HG03039 (cell line): Measurements from ENCODE around the gene CD52.

Experiments
- ATAC-seq: cut with Tn5 transposase; IDR thresholded peaks from one replicate; pipeline ENCODE4 v1.9.1; 2021; ENCODE audit warnings: mild to moderate bottlenecking, moderate library complexity; ENCODE audit not compliant: unreplicated experiment

CD52 gene

DNA sequence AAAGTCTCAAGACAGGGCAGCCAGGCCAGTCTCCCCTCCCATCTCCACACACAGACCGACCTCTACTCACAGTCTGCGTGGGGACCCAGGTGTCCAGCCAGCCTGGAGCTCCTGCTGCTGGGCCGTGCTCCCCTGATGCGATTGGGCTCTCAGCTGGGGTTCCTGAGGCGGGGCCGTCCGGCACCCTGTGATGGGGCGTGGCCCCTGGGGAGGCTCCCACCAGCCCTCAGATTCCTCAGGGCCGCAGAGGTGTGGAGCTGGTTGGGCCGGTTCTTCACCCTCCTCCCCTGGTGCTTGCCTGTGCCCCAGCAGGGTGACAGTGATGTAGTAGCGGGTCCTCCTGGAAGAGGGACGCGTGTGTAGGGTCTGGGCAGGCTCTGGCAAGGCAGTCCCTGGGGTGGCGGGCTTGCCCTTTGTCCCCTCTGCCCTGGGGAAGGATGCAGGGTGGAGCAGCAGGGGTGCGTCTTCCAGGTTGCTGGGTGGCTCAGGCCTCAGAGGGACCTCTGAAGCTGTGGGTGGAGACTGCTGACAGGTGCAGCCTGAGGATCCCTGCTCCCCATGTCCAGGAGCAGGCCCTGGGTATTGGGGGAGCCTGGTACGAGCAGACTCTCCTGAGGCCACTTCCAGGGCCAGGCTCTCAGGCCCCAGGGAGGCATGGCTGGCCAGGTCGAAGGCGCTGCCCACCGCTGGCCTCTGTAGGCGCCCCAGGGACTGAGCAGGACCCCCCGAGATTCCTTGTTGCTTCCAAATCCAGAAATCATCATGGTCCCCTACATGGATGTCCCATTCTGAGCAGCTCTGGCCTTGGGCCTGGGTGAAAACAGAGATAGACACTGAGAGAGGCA is 36.4 kb downstream of the CD52 start, which contains the start of gene CRYBG2:
Gene CRYBG2, minus strand, starts transcription at position 155 of the 845 bp plus-strand sequence. CDS start 7,473 bp downstream, outside the sequence.
- ATAC-seq: no peak

DNA sequence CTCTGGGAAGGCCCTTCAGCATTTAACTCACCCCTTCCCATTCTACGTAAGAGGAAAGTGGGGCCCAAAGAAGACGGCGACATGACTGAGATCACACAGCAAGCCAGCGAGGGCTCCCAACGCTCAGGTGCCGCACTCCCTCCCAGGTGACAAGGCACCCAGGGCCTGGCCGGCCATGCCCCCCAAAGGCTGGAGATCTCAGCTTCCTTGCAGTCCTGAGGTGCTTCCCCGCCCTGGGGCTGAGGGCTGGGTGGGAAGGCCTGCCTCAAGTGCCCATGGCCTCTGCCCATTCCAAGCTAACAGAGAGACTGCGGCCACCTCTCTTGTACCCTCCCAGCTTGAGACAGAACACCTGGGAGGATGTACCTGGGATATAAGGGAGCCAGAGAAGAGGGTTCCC is 37.2 kb downstream of the CD52 start:
- no peak for ATAC-seq

DNA sequence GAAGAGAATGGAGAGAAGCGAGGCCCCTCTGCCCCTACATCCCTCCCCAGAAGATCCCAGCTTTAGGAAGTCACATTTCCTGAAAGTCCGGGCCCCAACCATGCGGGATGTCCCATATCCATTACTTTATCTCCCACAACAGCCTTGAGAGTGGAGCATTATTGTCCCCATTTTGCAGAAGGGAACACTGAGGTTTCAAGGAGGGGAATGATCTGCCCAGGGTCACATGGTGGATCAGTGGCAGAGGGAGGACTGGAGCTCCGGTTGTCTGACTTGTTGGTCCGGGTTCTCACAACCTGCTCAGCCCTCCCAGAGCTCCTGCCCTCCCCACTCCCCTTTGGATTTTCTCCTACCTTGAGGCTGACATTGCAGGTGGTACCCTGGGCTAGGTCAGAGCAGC is 38.3 kb downstream of the CD52 start:
- no peak for ATAC-seq

DNA sequence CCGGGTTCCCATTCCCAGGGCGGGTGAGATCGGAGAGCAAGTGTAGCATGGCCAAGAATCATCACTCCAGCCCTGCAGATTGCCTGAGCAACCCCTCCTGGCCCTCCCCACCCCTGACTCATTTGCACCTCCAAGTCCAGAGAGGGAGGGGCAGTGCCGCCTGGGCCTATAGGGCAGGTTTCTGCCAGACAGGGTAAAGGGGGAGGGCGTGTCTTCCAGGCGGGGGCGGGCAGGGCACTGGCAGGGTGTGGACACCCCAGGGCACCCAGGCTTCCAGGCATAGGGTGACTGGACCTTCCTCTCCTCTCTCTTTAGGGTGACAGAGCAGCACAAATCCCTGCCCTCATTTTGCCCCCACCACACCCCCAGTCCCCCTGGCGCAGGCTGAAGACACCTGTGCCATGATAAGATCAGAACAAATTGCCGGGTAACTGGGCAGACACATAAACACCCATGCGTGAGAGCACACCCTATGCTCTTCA is 39.4 kb downstream of the CD52 start:
- no peak for ATAC-seq

DNA sequence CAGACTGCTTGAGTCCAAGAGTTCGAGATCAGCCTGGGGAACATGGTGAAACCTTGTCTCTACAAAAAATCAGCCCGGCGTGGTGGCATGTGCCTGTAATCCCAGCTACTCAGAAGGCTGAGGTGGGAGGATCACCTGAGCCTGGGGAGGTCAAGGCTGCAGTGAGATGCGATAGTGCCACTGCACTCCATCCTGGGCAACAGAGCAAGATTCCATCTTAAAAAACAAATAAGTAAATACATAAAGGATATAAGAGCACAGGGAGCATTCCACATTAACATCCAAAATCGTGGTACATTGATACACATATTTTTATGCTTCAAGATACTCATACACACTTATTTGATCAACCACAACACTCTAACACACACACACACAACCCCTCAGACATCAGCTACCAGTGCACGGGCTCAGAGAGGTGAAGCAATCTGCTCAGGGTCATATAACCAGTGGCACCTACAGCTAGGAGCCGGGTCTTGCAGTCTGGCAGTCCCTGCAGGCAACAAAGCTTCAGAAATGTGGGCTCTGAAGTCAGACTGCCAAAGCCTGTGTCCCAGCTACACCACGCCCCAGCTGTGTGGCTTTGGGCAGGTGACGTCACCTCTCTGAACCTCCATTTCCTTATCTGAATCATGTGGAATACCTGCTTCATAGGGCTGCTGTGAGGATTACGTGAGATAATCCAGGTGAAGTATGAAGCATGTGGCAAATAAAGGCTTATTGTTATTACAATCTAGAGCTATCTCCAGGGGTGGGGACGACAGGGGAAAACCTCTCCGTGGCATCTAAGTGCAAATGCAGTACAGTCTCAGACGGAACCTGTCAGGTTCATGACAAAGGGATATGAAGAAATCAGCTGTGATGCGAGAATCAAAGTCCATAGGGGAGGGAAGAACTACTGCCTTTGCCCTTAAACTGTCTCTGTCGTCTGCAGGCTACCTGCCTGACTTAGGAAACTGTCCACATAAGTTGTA is 40.9 kb downstream of the CD52 start:
- ATAC-seq: no peak

DNA sequence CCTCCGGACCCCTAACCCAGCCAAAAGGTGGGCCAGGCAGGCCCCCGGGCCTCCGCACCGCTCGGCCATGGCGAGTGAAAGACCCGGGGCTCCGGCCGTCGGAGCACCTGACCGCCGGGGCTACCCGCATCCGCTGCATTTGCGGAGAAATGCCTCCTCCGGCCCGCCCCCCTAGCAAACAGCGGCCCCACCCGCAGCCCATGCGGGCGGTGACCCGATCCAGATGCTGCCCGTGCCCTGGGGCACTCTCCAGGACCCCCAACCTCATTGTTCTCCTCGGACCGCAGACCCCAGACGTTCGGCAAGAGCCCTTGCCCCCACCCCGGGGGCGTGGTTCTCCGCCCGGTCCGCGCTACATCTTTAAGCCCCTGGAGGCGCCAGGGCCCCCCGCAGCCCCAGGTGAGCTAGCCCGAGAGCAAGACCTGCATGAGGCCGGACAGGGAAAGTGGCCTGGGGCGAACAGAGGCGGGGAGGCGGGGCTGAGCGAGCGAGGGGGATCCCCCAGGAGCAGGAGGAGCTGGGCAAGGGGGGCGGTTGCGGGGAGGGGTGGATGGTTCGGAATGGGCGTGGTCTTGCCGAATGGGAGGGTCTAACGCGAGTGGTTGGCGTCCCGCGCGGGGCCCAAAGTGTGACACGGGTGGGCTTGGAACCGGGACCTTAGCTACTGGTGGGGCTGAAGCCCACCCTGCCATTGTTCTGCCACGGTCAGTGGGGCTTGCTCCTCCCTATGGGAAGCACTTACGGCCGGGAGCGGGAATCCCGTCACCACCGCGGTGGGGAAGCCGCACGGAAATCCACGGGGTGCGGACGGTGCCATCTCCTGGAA is 42.4 kb downstream of the CD52 start:
- no peak for ATAC-seq

DNA sequence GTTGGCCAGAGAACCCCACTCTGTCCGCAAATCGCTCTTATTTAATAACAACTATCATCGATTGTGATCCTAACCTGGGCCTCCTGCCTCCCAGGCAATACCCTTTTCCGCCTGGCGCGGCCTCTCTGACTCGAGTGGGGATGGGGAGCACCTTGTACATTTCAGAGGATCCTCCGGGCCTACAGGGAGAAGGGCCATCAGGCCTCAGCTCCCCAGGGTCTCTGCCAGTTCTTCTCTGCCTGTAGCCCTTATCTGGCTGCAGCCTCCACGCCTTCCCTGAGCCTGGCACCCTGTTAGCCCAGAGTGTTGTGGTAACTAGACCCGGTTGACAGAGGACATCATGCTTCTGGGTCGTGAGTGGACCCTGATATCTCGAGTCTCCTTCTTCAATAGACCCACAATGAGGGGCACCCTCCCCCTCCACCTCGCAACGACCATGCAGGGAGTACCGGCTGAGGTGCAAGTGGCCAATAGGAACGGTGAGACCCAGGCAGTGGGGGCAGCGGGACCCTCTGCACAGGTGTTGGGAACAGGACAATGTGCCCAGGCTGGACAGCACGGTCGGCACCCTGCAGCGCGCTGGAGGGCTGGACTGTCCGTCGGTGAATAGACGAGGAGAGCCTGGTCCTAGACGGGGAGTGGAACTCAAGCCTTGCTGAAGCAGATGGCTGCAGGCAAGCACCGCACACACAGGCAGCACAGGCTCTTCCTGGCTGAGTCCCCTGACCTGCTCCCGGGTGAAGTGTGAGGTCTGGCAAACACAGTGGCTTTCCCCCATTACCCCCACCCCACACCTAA is 43.2 kb downstream of the CD52 start:
- ATAC-seq: no peak

DNA sequence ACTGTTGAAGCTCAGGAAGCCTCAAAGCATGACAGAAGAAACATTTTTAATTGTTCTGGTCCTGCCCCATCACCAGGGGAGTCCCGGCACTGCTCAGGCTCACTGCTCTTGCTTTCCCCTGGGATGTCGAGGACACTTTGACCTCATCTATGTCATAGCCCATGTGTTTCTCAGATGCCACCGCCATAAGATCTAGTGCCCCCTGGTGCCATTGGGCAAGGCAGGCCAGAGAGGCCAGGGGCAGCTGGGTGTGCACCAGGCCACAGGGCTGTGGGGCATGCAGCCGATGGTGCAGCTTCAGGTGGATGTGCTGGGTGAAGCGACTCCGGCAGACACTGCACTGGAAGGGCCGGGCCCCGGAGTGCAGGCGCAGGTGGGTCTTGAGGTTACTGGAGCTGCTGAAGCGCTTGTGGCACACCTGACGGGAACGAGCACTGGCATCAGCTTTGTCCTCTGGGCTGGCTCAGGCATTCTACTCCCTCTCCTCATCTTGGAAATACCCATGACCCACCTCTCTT is 43.9 kb downstream of the CD52 start:
- no peak for ATAC-seq

DNA sequence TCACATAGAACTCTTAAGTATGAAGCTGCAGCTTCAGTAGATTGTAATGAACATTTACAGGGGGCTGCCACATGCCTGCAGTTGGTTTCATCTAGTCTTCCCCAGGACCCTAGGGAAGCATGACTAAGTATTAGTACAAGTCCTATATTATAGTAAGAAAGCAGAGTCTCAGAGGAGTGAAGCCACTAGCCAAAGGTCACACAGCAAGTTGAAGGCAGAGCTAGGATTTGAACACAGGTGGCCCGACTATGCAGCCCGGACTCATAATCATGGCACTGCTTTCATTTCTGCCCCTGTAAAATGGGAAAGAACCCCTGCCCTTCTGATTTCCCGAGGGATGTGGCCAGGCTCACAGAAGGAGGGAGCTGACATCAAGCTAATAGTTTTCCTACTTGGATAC is 44.6 kb downstream of the CD52 start:
- no peak for ATAC-seq

DNA sequence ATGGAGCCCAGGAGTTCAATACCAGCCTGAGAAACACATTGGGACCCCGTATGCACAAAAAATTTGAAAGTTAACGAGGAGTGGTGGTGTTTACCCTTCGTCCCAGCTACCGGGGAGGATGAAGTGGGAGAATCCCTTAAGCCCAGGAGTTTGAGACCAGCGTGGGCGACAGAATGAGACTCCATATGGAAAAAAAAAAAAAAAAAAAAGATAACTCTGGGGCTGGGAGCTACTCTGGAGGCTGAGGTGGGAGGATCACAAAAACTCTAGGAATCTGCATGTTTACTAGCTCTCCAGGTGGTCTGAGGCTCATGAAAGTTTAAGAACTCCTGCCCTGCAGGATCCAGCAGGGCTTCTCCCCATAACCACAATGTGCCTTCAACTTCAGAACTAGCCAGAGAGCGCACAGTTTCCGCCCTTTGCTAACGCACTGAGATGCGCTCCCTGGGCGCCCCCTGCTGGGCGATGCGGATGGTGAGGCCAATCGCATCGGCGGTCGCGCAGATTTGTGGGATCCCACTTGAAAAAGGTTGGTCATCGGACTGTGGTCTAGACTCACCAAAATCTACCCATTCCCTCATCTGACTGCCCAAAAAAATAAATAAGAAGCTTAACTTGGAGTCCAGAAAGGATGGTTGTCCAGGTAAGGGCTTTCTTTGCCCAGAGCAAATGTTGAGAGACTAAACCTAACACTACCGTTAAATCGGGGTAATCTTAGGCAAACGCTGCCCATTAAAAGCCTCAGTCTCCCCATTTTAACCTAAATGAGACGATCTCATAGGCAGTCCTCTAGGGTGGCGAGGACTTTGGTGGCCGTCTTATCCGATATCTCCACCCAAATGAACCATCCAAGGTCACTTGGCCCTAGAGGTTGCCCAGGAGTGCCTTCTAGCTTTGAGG is 46.0 kb downstream of the CD52 start:
- ATAC-seq: no peak

DNA sequence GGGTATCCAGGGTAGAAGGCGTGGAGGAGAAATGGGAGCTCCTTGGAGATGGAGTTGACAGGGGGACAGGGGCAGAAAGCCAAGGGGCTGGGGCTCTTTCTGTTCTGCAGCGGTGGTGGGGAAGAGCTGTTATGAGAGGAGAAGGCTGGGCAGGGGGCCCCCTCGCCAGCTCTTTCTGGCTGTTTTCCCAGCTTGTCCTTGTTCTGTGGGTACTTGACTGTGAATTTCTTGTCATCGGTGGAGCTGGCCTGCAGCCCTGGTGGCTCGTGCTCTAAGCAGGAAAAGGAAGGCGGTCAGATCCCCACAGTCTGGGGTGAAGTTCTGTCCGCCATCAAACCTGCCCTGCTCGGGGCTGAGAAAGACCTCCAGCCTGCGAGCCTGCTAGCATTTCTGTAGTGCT is 47.2 kb downstream of the CD52 start:
- no peak for ATAC-seq

DNA sequence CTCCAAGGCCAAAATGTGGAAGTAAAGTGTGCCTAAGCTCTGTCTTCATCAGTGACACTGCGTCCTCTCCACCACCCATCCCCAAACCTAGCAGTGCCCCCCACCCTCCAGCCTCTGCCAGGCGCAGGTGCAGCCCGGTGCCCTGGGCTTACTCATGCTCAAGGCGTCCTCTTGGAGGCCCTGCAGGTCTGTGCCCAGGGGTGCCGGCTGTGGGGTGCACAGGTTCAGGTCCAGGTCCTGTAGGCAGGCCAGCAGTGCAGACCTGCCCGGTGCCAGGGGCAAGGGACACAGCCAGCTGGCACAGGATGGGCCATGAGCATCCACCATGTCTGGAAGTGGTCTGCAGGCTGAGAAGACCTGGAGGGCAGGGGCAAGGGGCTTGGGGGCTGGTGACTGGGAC is 49.7 kb downstream of the CD52 start:
- ATAC-seq: no peak

DNA sequence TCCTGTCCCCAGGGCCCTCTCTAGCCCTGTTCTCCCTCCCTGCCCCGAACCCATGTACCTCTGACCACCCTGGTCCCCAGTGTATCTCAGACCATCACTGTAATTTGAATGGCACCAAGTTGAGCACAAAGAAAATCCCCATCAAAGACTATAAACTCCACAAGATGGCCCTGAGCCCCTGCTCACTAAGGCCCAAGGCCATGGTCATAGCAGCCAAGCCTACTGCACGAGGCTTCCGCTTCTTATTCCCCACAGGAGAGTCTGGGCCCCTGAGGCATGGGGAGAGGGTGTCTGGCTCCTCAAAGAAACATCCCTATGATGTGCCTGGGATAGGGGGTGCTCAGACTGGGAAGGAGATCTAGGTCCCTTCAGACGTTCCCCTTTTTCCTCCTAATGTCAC is 50.2 kb downstream of the CD52 start:
- ATAC-seq: no peak

DNA sequence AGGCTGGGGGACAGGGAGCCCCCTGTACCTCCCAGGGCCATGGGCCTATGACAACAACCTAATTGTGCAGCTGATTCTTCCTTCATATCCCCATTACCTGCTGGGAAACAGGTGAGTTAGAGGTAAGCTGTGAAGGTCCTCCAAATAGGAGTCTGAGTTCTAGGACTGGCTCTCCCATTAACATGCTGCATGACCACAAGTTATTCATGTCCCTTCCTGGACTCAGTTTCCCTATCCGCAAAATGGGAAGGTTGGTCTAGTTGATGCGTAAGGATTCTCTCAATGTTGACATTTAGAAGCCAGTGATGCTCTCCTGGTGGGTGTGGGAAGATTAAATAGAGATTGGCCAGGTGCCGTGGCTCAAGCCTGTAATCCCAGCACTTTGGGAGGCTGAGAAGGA is 50.7 kb downstream of the CD52 start:
- ATAC-seq: no peak
